Middle frontal gyrus (tissue), 1 donor: ENCODE data around the gene TMEM61.

Experiments used
- DNase-seq: peaks from one replicate; pipeline ENCODE4 v3.0.0-alpha.2; 2015; ENCODE audit warnings: low spot score; ENCODE audit errors: extremely low spot score

The TMEM61 gene

DNA sequence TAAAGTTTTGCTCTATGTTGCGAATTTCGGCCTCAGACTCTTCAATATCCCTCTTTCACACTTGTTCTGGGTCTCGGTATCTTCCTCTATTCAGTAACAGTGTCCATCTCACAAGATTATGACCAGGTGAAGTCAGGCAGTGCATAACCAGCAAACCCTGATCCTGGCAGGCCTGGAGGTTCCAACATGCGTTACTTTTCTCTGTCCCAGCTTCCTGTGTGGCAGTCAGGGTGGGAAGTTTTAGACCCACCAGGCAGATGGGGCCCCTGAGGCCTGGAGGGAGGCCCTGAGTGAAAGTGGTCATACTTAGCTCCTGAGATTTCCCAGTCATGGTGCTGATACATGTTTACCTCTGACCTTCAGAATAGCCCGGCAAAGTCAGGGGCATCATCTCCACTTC is 5.1 kb downstream of the TMEM61 start:
- no peak for DNase-seq

DNA sequence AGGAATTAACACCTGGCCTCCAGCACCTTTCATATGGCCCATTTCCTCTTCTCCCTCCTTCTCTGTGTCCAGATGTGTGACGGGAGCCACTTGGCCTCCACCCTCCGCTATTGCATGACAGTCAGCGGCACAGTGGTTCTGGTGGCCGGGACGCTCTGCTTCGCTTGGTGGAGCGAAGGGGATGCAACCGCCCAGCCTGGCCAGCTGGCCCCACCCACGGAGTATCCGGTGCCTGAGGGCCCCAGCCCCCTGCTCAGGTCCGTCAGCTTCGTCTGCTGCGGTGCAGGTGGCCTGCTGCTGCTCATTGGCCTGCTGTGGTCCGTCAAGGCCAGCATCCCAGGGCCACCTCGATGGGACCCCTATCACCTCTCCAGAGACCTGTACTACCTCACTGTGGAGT is 5.6 kb downstream of the TMEM61 start:
- no peak for DNase-seq

DNA sequence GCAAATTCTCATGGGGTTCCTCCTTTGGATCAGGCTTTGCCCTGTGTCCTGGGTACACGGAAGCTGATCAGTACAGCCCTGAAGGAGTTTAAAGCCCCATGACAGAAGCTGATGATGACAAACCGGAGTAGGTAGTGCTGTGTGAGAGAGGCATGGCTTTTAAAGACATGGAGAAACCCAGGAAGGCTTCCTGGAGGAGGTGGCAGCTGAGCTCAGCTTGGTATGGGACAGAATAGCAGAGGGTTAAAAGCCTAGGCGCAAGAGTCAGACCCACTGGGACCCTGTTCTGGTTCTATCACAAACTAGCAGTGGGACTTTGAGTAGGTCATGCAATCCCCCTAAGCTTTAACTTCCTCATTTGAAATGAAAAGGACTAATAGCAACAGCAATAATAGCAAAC is 6.1 kb downstream of the TMEM61 start:
- DNase-seq, result no peak

DNA sequence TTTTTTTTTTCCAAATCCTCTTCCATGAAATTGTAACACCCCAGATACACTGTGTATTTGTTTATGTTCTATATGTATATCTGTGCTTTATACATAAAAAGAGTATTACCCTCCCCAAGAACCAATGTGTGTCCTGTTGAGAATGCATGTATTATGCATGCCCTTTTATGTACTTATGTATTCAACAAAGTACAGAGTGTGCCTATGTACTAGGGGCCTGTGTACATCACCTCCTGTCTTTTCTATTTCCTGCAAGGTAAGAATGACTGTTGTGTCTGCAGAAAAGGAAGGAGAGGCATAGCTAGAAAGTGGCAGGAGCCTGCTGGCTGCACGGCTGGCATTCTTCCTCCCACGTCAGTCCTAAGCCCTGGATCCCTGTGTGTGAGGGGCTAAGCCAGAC is 7.0 kb downstream of the TMEM61 start:
- DNase-seq, result no peak

DNA sequence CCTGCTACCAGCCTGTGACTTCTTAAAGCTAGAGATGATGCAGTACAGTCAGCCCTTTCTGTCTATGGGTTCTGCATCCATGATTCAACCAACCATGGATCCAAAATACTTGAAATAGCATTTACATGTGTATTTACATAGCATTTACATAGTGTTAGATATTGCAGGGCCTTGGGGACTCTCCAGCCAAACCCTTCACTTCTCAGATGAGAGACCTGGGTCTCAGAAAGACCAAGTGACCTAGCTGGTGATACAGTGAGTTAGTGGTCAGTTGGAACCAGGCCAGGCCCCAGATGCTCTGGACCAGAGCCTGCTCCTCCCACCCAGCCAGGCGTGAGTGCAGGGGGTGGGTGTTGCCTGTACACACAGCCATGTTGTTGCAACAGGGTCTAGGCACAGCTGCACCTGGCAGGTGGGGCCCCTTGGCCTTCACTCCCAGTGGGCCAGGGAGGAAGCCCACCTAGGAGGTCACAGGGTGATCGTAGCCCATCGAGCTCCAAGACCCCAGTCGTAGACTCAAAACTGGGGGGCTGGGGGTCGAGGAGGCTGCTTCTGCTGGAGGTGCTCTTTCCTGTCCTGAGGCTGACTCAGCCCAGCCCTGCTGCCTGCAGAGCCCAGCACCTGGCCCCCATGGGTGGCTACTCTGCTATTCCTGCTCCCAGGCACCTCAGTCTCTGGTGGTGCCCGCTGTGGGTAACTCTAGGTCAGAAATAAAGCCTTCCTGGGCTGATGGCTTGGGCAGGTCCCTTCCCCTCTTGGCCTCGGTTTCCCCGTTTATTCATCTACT is 7.7 kb downstream of the TMEM61 start:
- no peak for DNase-seq

DNA sequence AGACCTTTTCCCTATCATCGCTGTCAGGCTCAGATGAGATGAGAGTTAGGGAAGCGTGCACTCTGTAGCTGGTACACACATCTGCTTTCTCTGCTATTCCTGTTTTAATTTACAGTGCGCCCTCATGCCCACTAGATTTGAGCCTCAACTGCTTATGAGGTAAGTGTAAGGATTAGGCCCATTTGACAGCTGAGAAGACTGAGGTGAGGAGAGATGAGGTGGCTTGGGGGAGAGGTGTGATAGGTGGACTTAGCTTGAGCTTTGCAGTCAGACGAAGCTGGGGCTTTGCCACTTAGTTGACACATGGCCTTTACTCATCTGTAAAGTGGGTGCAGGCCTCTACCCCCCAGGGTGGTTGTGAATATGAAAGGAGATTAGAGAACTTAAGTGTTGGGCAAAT is 8.5 kb downstream of the TMEM61 start:
- no peak for DNase-seq

DNA sequence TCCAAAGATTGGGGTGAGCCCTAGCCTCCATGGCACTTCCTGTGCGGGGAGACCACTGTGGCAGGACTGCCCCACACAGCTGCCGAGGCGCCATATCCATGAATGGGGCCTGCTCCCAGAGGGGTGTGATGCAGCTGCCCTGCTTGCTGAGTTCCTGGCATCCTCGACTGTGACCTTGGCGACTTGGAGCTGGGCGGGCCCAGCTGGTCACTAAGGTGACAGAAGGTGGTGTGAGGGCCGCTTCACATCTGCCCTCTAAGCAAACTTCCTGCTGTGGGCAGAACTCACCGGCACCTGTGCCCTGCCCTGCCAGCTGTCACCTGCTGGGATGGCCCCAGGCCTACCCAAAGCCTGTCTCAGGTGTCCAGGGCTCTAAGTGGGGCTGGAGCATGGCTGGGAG is 9.0 kb downstream of the TMEM61 start:
- no peak for DNase-seq

DNA sequence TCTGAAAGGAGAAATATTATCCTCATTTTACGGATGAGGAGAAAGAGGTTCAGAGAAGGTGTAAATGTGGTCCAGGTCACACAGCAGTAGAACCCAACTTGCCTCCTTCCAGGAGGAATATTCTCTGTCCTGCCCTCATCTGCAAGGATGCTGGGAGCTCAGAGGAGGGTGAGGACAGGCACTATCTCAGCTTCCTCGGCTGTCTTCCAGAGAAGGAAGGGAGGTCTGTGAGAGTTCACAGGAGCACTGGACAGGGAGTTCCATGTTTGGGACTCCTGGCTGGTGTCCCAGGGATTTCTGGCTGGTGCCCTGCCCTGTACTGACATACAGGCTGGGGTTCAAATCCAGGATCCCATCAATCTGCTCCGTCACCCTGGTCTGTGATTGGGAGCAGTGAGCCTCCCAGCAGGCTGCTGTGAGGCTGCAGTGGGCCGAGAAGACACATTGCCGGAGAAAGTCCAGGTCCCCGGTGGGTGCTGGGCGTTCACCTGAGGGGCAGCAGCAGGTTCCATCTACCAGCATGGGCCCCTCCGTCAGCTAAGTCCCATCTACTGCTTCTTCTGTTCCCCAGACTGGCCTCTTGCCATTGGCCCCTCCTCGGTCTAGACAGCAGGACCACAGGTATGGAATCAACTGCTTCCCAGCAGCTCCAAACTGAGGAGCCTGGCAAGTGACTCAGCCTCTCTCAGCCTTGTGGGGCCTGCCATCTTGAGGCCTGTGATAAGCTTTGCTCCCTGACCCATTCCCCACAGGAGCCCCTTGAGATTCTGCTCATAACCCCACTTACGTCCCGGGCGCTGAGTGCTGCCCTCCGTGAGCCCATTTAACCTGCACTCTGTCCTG is 9.8 kb downstream of the TMEM61 start:
- no peak for DNase-seq

DNA sequence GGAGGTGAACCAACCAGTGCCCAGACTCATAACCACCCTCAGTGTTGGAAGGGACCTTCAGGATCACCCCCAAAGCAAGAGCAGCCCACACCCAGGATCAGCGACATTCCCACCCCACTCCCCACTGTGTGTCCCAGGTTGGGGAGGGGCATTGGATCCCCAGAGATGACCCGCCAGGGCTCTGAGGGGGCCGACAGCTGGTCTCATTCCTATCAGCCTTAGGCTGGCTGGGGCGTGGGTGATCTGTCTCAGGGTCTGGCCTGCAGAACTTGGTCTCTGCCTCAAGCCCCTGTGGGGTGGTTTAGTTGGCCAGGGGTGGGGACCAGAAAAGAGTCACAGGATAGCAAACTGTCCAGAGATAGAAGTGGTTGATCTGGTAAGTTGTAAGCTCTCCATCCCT is 10.5 kb downstream of the TMEM61 start:
- DNase-seq, result no peak

DNA sequence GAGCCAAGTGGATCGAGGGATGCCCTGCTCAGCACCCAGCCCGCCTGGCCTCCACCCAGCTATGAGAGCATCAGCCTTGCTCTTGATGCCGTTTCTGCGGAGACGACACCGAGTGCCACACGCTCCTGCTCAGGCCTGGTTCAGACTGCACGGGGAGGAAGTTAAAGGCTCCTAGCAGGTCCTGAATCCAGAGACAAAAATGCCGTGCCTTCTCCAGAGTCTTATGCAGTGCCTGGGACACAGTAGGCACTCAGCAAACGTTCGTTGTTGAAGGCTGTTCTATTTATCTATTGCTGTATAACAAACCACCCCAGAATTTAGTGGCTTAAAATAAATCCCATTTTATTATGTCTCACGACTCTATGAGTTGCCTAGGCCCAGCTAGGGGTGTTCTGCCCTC is 11.5 kb downstream of the TMEM61 start:
- DNase-seq, result no peak

DNA sequence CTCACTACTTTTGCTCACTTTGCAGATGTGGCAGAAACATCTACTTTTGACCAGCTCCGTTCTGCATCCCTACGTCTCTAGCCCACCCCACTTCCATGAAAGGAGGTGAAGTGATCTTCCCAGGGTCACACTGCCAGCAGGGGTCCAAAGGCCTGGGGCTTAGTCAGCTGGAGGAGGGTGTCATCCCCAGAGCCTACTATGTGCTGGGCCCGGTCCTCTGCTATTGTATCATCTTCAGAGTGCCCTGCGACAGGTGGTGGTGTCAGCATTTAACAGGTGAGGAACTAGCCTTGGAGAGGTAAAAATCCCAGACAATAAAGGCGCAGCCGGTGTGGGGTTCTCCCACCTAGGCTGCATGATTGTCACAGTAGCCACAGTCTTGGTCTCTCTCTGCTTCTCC is 12.7 kb downstream of the TMEM61 start:
- no peak for DNase-seq

DNA sequence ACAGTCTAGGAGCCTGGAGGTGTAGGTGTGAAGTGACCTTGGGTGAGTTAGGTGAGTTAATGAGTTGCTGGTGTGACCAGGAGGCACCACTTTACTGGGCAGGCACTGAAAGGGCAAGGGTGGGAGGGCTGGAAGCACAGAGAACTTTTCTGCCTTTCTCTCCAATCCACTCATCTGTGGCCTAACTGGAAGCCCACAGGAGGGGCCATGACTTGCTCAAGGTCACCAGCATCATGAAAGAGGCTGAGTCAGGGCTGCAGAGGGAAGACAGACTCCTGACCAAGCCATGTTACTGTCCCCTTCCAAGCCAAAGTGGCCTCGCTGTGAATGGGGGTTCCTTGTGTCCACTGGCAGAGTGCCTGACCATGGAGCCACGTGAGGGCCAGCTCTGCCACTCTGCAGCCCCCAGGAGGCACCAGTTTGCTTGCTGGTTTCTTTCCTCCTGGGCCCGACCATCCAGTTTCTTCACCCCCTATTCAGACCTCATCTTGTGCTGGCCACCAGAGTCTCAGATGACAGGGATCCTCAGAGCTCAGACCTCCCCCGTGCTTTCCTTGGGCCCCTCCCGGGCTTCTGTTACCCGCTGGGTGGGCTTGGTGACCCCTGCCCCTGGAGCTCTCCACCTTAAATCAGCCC is 14.0 kb downstream of the TMEM61 start:
- DNase-seq, result no peak

DNA sequence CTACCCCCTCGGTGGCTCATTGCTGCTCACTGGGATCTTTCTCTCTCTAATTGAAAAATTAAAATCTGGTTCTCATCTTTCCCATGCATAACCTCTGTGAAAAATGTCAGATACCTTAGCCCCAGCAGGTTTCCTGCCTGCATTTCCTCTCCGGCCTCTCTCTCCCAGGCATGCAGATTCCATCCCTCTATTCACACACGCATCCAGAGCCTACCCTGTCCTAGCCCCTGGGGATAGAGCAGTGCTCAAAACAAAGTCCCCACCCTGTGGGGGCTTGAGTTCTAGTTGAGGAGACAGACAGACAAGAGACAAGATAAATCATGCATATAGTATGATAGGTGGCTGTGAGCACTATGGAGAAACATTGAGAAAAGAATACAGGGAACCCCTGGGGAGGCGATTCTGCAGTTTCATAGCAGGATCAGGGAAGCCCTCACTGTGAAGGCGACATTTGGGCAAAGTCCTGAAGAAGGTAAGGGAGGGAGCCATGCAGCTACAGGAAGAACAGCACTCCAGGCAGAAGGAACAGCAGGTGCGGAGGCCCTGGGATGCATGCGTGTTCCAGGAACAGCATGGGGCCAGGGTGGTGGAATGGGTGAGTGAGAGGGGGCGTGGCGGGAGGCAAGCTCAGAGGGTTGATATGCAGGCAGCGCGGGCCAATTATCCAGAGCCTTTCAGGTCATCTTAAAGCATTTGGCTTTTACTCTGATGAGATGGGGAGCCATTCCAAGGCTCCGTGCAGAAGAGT is 14.8 kb downstream of the TMEM61 start:
- no peak for DNase-seq

DNA sequence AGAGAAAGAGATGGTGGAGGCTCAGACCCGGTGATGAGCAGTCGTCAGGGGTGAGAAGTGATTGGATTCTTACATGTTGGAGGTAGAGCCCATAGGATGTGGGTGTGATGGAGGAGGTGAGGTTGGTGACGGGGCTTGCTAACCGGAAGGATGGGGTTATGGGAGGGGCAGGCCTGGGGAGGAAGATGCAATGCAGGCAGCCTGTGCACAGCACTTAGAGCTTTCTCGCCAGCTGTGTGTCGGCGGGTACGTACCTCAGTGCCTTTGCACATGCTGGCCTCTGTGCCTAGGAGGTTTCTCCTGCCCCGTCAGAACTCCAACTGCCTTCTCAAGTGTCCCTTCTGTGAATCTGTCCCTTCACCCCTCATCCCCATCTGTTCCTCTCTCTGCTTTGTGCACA is 15.4 kb downstream of the TMEM61 start:
- no peak for DNase-seq

DNA sequence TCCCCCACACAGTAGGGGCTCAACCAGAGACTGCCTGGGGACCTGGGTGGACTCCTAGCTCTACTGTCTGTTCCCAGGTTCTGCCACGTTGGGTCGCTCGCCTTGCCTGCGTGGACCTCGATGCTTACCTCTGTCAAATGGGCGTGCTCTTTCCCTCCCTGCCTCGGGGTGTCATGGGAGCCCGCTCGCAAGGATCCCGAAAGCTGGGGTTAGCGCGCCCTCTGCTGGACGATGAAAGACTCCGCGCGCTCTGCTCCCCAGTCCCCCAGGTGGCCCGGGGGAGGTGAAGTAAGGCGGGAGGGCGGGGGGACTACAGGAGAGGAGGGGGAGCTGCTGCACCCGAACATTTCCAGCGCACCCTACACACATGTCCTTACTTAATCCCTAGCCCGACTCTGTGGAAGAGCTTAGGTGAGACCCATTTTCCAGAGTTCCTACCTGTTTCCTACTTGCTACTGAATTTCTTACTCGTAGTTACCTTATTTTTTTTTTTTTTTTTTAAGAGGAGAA is 16.0 kb downstream of the TMEM61 start:
- DNase-seq, result no peak

DNA sequence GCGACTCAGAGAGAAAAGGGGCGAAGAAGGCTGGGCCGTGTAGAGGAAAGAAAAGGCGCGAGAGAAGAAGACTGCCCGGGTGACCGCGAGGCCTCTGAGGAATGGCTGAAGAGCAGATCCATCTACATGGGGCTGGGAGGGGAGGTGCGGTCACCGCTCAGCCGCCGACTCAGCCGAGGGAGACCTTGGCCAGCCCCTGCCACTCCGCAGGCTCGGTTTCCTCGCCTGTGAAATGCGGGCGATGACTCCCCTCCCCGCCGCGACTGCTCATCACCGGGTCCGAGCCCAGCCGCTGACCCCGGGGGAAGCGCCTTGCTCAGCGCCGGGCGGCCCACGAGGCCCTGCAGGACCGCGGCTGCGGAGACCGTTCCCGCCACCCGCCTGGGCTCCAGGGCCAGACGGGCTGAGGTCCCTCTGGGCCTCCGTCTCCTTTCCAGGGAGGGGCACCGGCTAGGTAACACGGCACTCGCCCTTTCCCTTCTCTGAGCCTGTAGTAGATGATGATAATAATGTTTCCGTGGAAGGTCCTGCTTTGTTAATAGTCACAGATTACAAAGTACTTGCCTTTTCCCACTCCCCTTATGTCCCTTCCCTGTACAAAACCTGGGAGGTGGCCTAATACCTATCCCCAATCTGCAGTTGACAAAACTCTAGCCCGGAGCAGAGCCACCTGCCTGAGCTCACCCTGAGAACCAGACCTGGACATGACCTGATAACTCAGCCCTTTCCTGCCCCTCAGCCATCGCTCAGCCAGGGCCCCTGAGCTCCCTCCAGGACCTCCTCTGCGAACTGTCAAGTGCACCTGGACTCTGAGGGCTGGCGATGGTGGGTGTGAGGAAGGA is 16.7 kb downstream of the TMEM61 start:
- DNase-seq, result no peak

DNA sequence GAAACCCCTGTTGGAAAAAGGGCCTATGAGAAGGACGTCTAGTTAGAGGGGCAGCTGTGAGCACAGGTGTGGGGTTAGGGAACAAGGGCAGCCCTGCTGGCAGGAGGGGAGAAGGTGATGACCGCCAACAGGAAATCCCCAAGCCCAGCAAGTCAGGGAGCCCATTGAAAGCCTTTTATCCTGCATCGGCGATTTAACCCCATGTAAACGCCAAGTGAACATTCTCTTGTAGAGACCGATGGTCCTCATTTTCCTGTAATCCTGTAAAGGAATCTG is 17.2 kb downstream of the TMEM61 start:
- DNase-seq, result no peak

DNA sequence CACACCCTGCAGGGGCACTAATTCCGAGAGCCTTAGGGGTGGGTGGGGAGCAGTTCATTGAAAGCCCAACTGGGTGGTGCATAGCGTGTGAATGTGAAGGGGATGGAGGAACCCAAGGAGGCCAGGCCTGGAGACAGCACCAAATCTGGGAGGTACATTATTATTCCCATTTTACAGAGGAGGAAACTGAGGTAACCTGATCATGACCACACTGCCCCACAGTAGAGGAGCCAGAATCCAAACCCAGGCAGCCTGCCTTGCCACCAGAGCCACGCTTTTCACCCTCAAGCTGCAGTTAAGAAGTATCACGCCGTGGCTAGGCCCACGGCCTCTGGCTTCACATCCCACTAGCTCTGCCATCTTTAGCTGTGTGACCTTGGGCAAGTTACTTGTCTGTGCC is 17.7 kb downstream of the TMEM61 start:
- DNase-seq, result no peak

DNA sequence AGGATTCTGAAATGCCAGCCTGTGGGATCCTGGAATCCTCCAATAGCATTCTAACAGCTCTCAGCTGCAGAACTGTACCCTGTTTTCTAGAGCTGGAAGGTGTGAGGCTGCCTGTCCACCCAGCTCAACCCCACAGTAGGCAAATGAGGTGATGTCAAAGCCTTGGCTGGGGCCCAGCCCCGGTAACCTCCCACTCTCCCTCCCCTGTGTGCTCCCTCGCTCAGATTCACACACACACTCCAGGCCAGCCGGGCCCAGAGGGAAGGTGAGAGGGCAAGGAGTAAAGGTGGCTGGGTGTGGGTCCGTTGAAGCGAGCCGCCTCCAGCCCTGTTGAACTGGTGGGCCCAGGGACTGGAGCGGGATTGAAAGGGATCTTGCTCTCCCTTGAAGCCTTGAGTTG is 18.2 kb downstream of the TMEM61 start, which contains the start of gene BSND:
Gene BSND (plus strand): TSS at position 257 of the 400 bp plus-strand sequence. CDS start 254 bp downstream, outside the sequence.
- DNase-seq, result no peak
